Inflammatory macrophage treated with lipopolysaccharide for 4 hours (primary cell): ENCODE results near the gene RASA1.
"Not testable (repeated sequence)": the region's sequence is repeated elsewhere in the genome, so short reads cannot be mapped to it uniquely, and the experiment has no call there.

Source experiments
- DNase-seq: peaks from one replicate; pipeline ENCODE4 v3.0.0-alpha.2; 2020

Gene RASA1

GRCh38 chr5:87287266-87287665 lies 19.6 kb downstream of the RASA1 start:
- not testable (repeated sequence) for DNase-seq

- DNase-seq, result peak; percentile 61
Observed at GRCh38 chr5:87298692-87299362, 31.1 kb downstream of the RASA1 start.

- no peak for DNase-seq
Observed at GRCh38 chr5:87300176-87300575, 32.5 kb downstream of the RASA1 start.

GRCh38 chr5:87300744-87301143 lies 33.1 kb downstream of the RASA1 start:
- DNase-seq, result peak; percentile 87

- DNase-seq, result peak; percentile 44
Observed at GRCh38 chr5:87302061-87302460, 34.4 kb downstream of the RASA1 start.

- DNase-seq, result no peak
Observed at GRCh38 chr5:87303324-87303723, 35.6 kb downstream of the RASA1 start.

- not testable (repeated sequence) for DNase-seq
Observed at GRCh38 chr5:87306090-87306489, 38.4 kb downstream of the RASA1 start.

GRCh38 chr5:87307796-87308423 lies 40.2 kb downstream of the RASA1 start:
- no peak for DNase-seq

GRCh38 chr5:87311405-87312279 lies 44.0 kb downstream of the RASA1 start:
- DNase-seq, result no peak

GRCh38 chr5:87313216-87313615 lies 45.5 kb downstream of the RASA1 start:
- DNase-seq, result peak; percentile 59

- DNase-seq, result no peak
Observed at GRCh38 chr5:87319469-87319868, 51.8 kb downstream of the RASA1 start.

GRCh38 chr5:87321605-87322004 lies 53.9 kb downstream of the RASA1 start:
- no peak for DNase-seq

- no peak for DNase-seq
Observed at GRCh38 chr5:87322381-87322780, 54.7 kb downstream of the RASA1 start.

- DNase-seq, result peak; percentile 8
Observed at GRCh38 chr5:87327998-87328397, 60.3 kb downstream of the RASA1 start.

GRCh38 chr5:87329114-87329513 lies 61.4 kb downstream of the RASA1 start:
- no peak for DNase-seq

- DNase-seq, result no peak
Observed at GRCh38 chr5:87339986-87340385, 72.3 kb downstream of the RASA1 start.

GRCh38 chr5:87340716-87341115 lies 73.0 kb downstream of the RASA1 start:
- DNase-seq, result peak; percentile 27

- no peak for DNase-seq
Observed at GRCh38 chr5:87347272-87347671, 79.6 kb downstream of the RASA1 start.

GRCh38 chr5:87347841-87348240 lies 80.2 kb downstream of the RASA1 start:
- DNase-seq, result no peak

- no peak for DNase-seq
Observed at GRCh38 chr5:87354496-87354895, 86.8 kb downstream of the RASA1 start.

- DNase-seq, result no peak
Observed at GRCh38 chr5:87359106-87359505, 91.4 kb downstream of the RASA1 start.

- DNase-seq, result no peak
Observed at GRCh38 chr5:87360132-87360531, 92.4 kb downstream of the RASA1 start.

GRCh38 chr5:87361031-87361445 lies 93.4 kb downstream of the RASA1 start:
- no peak for DNase-seq
